ENCODE results near the gene RBM17.

Gene RBM17

GRCh38 chr10:6082496-6083395, 6.1 kb upstream of the RBM17 start:
- DNase-seq (ENCODE audit: extremely low read depth, low read depth), result no peak
- H3K4me3 ChIP-seq (replicated peaks; ENCODE audit: low read depth, low read length), result no peak overlapping the region
- TF ChIP-seq CTCF (IDR thresholded peaks at IDR 0.05; ENCODE audit: low read depth, low read length, missing control alignments), result no peak

GRCh38 chr10:6083523-6084475, 5.0 kb upstream of the RBM17 start:
- no peak for DNase-seq (ENCODE audit: extremely low read depth, low read depth)
- H3K4me3 ChIP-seq (replicated peaks; ENCODE audit: low read depth, low read length), result no peak overlapping the region
- TF ChIP-seq CTCF (IDR thresholded peaks at IDR 0.05; ENCODE audit: low read depth, low read length, missing control alignments), result no peak

- no peak overlapping the region for H3K4me3 ChIP-seq (replicated peaks; ENCODE audit: low read depth, low read length)
- DNase-seq (ENCODE audit: extremely low read depth, low read depth), result peak; percentile 87
- peak; percentile 91 for TF ChIP-seq CTCF (IDR thresholded peaks at IDR 0.05; ENCODE audit: low read depth, low read length, missing control alignments)
These were observed 2.2 kb upstream of the RBM17 start for GRCh38 chr10:6086375-6087233.

- no peak for DNase-seq (ENCODE audit: extremely low read depth, low read depth)
- no peak for TF ChIP-seq CTCF (IDR thresholded peaks at IDR 0.05; ENCODE audit: low read depth, low read length, missing control alignments)
- H3K4me3 ChIP-seq (replicated peaks; ENCODE audit: low read depth, low read length), result peak overlapping the region; percentile 98
These were observed 743 bp downstream of the RBM17 start for GRCh38 chr10:6089334-6090219.

GRCh38 chr10:6091630-6092029, 2.8 kb downstream of the RBM17 start:
- H3K4me3 ChIP-seq (replicated peaks; ENCODE audit: low read depth, low read length), result no peak overlapping the region
- no peak for DNase-seq (ENCODE audit: extremely low read depth, low read depth)
- TF ChIP-seq CTCF (IDR thresholded peaks at IDR 0.05; ENCODE audit: low read depth, low read length, missing control alignments), result no peak
